Upper lobe of right lung (tissue), 1 donor: ENCODE data around the gene CLDN22. TPM values are rescaled to one million over a fixed set of nuclear protein-coding genes. Genes with fewer than 3 reads are reported as not detected.

Experiments
- ATAC-seq: fragments of 200-7000 bp; cut with Tn5 transposase; one replicate; pipeline ENCODE4 v1.9.1; 2020; ENCODE audit warnings: mild to moderate bottlenecking, moderate library complexity
- DNase-seq: peaks from one replicate; pipeline ENCODE4 v3.0.0-alpha.2; 2020
- H3K27ac ChIP-seq: fragments of 200-600 bp; one replicate; pipeline ENCODE4 v1.8.0; 2022
- H3K27me3 ChIP-seq: fragments of 200-600 bp; one replicate; pipeline ENCODE4 v1.8.0; 2022; ENCODE audit warnings: mild to moderate bottlenecking
- H3K36me3 ChIP-seq: fragments of 200-600 bp; one replicate; pipeline ENCODE4 v1.8.0; 2022
- H3K4me1 ChIP-seq: fragments of 200-600 bp; one replicate; pipeline ENCODE4 v1.8.0; 2022
- H3K4me3 ChIP-seq: fragments of 200-600 bp; one replicate; pipeline ENCODE4 v1.8.0; 2022; ENCODE audit warnings: mild to moderate bottlenecking
- H3K9me3 ChIP-seq: fragments of 200-600 bp; one replicate; pipeline ENCODE4 v1.8.0; 2022
- intact Hi-C: fragments of 100-400 bp; cut with DNase I; formaldehyde crosslinking; loops from one replicate; pipeline ENCODE4 v1.11.0; 2022
- total RNA-seq: library from RNA; stranded (reverse); fragmentation: NEBNext Ultra II Directional; extraction: Animal tissue kit (Norgen Biotek cat#: 25700); gene quantifications from one replicate; pipeline ENCODE4 v1.2.1, GENCODE V29; 2021
- TF ChIP-seq, protein P1 (sequence below): fragments of 200-600 bp; IDR thresholded peaks from one replicate; pipeline ENCODE4 v1.8.0; 2022; ENCODE audit warnings: antibody characterized with exemption
- donor health status: DM: no; HTN: yes; CAD: no; lungs with severe emphysema.

CLDN22 gene
- total RNA-seq, 1 donor from 2014 or later, result not detected

DNA sequence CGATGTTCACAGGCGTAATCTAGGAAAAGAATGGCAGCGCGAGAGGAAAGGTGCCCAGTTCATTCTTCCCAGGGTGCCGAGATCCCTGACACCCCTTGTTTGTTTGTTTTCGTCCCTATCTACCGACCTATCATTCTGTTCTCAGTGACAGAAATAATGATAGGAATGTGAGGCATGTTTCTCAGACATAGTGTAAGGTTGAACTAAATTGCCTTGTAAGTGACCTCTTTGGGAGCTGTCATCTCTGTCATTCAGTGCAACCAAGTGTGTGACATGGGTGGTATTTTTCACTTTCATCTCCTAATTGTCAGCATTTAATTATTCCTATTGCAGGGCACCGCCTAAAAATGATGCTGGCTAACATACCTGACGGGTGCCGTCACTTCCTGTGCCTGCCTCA, 24.4 kb downstream of the CLDN22 start:
- Histone ChIP-seq H3K4me1 (no peaks in the 10 kb centered on the region), H3K27me3 (no peaks in the 10 kb centered on the region), H3K36me3 (peaks cover 21% of the 10 kb centered on the region), H3K27ac (no peak overlapping the region), H3K9me3 (no peaks in the 10 kb centered on the region), H3K4me3 (no peak overlapping the region)
- DNase-seq, result no peak
- intact Hi-C loops, result no loop called here
- no peak for ATAC-seq
- TF ChIP-seq, protein P1, sequence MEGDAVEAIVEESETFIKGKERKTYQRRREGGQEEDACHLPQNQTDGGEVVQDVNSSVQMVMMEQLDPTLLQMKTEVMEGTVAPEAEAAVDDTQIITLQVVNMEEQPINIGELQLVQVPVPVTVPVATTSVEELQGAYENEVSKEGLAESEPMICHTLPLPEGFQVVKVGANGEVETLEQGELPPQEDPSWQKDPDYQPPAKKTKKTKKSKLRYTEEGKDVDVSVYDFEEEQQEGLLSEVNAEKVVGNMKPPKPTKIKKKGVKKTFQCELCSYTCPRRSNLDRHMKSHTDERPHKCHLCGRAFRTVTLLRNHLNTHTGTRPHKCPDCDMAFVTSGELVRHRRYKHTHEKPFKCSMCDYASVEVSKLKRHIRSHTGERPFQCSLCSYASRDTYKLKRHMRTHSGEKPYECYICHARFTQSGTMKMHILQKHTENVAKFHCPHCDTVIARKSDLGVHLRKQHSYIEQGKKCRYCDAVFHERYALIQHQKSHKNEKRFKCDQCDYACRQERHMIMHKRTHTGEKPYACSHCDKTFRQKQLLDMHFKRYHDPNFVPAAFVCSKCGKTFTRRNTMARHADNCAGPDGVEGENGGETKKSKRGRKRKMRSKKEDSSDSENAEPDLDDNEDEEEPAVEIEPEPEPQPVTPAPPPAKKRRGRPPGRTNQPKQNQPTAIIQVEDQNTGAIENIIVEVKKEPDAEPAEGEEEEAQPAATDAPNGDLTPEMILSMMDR, result no peak

DNA sequence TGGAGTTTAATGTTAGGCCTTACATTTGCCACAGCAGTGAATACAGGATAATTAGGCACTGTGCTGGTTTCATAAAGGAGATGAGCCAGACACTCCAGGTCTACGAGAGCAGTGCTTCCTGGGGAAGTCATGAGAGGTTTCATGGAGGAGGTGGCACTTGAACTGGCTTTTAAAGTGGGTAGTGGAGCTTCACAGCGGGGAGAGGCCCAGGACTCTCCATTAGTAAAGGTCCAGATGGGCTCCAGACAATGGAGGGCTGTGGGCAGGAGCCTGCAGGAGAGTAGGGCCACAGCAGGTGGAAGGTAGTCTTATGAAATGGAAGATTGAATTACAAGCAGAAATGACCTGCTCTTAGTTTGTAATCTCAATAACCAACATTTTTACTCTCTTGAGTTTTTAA, 29.0 kb downstream of the CLDN22 start:
- H3K27ac ChIP-seq, result no peak overlapping the region
- no peaks in the 10 kb centered on the region for H3K27me3 ChIP-seq
- DNase-seq (no peak), ATAC-seq (no peak)
- no peaks in the 10 kb centered on the region for H3K4me1 ChIP-seq
- no peak overlapping the region for H3K4me3 ChIP-seq
- H3K9me3 ChIP-seq, result no peaks in the 10 kb centered on the region
- intact Hi-C loops, result no loop called here
- H3K36me3 ChIP-seq, result peaks cover 64% of the 10 kb centered on the region
- TF ChIP-seq, protein P1, result no peak

DNA sequence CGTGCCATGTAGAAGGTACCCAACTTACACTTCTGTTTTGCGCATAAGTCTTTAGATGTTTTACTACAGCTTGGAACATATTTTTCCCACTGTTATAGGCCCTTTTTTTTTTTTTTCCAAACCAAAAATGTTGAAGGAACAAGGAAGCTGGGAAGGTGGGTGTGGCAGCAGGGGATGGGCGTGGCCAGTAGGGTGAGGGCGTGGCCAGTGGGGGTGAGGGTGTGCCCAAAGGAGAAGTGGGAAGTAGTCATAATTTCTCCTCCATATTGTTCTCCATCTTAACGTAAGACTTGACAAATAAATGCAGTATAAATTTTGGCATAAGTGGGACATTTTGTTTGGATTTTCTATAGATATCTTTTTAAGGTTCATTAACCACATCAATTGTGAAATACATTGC, 30.4 kb downstream of the CLDN22 start:
- no peak for DNase-seq
- Histone ChIP-seq H3K4me1 (no peaks in the 10 kb centered on the region), H3K9me3 (no peaks in the 10 kb centered on the region), H3K27ac (no peak overlapping the region), H3K4me3 (no peak overlapping the region), H3K27me3 (no peaks in the 10 kb centered on the region), H3K36me3 (peaks cover 64% of the 10 kb centered on the region)
- intact Hi-C loops, result no loop called here
- peak; percentile 60 for ATAC-seq
- TF ChIP-seq, protein P1, result no peak

DNA sequence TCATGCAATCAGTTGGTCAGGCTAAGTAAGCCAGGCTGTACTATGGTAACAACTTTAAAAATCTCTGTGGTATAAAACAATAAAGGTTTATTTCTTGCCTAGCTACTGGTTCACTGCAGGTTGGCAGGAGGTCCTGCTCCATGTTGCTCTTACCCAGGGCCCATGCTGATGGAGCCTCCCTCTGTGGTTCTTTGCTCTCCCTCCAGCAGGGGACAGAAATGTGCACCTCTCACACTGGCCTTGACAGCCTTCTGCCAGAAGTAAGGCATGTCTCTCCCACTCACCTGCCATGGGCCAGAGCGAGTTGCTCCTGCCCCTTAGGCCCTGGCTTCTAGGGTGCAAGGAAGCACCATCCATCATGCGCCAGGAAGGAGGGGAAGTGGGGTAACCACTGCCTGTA, 31.1 kb downstream of the CLDN22 start:
- ATAC-seq (peak; percentile 29), DNase-seq (no peak)
- intact Hi-C loops, result no loop called here
- no peak overlapping the region for H3K4me3 ChIP-seq
- TF ChIP-seq, protein P1, result no peak
- no peaks in the 10 kb centered on the region for H3K4me1 ChIP-seq
- no peaks in the 10 kb centered on the region for H3K27me3 ChIP-seq
- H3K27ac ChIP-seq, result no peak overlapping the region
- peaks cover 63% of the 10 kb centered on the region for H3K36me3 ChIP-seq
- no peaks in the 10 kb centered on the region for H3K9me3 ChIP-seq

DNA sequence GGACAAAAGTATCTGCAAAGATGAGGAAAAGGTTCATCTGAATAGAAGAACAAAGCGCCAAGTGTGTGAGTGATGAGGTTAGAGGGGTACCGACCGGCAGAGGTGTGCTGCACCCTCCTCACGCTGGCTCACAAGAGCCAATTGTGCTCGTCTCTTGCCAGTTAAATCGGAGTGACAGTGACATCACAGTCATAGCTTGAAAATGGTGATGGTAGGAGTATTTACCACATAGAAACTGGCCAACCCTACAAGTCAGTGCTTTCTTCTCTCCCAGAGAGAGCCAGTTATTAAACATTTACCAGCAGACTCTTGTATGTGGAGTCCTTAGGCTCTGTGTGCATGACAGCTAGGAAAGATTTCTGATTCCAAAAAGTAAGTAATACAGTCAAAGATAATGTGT, 32.4 kb downstream of the CLDN22 start:
- no peak overlapping the region for H3K27ac ChIP-seq
- ATAC-seq, result no peak
- no peaks in the 10 kb centered on the region for H3K27me3 ChIP-seq
- H3K9me3 ChIP-seq, result no peaks in the 10 kb centered on the region
- TF ChIP-seq, protein P1, result no peak
- no peaks in the 10 kb centered on the region for H3K4me1 ChIP-seq
- H3K36me3 ChIP-seq, result peaks cover 76% of the 10 kb centered on the region
- no peak overlapping the region for H3K4me3 ChIP-seq
- intact Hi-C loops, result no loop called here
- DNase-seq, result no peak

DNA sequence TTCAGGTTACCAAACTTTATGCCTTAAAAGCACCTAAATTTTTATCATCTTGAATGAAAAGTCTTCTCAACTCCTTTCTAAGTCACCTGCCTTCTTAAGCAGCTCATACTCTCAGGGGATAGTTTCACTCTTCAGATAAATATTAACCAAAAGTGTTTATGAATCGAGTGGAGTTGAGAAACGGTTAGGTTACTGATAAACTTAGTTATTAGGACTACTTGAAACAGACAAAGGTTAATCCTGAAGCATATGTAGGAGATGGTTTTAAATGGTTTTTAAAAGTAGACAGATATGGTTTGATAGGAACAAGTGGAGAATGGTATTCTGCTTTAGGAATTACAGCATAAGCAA, 32.8 kb downstream of the CLDN22 start:
- ATAC-seq (no peak), DNase-seq (no peak)
- intact Hi-C loops, result no loop called here
- no peak overlapping the region for H3K27ac ChIP-seq
- TF ChIP-seq, protein P1, result no peak
- H3K9me3 ChIP-seq, result no peaks in the 10 kb centered on the region
- no peaks in the 10 kb centered on the region for H3K4me1 ChIP-seq
- H3K4me3 ChIP-seq, result no peak overlapping the region
- no peaks in the 10 kb centered on the region for H3K27me3 ChIP-seq
- H3K36me3 ChIP-seq, result peaks cover 77% of the 10 kb centered on the region
